Endometrial microvascular endothelial cells (primary cell): Measurements from ENCODE around the gene SNN. TPM values are rescaled to one million over a fixed set of nuclear protein-coding genes. Genes with fewer than 3 reads are reported as not detected.

Source experiments
- in situ Hi-C: cut with HindIII; loops from 2 replicates; pipeline ENCODE4 v1.10.0; 2017; ENCODE audit warnings: low sequenced_read_pairs, low pct_unique_long_range_greater_than_20kb; ENCODE audit errors: inconsistent ontology term
- total RNA-seq: library from RNA; depleted of rRNA; stranded (reverse); fragments of >200 nt; gene quantifications from one replicate; pipeline ENCODE4 v1.2.3, GENCODE V29; 2015; ENCODE audit errors: inconsistent ontology term

Gene SNN
- total RNA-seq, 1 donor from 2014 or later, result 11.4 TPM

DNA sequence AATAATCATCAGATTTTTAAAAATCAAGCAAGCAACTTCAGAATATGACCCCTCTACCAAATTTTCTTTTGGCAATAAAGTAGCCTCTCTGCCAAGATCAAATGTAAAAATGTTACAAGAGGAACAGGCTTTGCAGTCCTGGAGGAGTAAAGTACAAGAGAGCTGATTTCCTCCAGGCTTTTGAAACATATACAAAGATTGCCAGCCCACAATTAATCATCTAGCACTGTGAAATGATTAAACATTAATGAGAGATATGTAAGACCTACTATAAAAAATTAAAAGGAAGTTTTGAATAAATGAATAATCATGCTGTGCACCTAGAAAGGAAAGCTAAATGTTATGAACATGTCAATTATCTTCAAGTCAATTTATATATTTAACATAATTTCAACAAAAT, 48.1 kb downstream of the SNN start:
- in situ Hi-C loops, result no loop called here

DNA sequence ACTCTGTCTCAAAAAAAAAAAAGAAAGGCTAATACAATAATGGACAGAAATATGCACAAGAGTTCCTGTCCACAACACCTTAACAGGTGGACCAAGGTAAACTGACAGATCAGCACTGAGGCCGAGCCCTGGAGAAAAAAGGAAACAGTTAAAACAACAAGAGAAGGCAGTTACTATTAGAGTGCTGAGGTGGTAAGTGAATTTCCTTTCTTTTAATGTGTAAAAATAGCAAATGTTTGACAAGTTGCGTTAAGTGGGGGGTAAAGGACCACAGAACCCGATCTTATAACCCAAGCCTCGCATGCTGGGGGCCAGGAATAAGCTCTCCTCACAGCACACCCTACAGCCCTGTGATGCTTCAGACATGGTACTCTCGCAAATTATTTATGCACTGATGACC, 49.6 kb downstream of the SNN start:
- in situ Hi-C loops, result no loop called here

DNA sequence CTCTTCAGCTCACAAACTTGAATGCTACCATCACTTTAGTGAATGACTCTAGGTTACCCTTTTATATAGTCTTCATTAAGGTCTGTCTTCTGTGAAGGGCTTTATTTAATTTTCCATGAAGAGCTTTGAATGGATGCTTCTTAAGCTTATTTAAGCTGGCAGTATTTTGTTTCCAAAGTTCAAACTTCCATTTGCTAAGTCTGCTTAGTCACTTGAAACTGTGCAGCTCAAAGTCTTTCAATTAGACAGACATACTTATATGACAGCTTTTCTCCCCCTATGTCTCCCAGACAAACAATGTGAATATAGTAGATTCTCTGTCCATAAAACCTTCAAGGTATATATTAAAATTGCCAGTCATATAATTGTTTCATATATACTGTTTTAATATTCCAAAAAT, 50.9 kb downstream of the SNN start:
- in situ Hi-C loops, result no loop called here

DNA sequence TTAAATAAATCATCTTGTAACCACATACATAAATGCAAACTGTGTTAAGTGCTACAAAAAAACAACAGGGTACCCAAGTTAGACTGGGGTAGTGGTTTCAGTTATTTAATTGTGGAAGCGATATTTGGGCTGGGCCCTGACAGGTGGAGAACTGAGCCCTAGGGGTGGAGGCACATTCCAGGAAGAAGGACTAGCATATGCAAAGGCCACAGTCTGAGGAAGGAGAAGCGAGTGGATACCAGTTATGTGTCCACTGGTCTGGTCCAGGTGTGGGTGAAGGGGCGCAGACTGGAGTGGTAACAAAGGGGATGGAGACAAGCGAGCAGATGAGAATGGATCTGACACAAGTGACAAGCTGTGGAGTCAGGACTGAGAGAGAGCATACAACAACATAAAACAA, 51.5 kb downstream of the SNN start:
- in situ Hi-C loops, result no loop called here

- in situ Hi-C loops, result no loop called here
Measured at GRCh38 chr16:11721781-11722467, 53.7 kb downstream of the SNN start.

DNA sequence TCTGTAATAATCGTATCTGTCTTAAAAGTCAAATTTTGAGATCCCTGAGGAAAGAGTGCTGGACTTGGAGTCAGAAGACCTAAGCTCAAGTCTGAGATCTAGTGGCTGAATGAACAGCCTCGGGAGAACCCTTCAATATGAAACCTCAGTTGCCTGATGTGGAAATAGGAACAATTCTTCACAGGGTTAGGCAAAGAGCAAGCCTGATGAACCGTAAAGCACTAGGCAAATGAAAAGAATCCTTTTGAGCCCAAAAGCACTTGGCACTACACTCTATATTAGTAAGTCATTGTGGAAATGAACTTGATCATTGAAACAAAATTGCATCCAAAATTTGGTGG, 54.2 kb downstream of the SNN start:
- in situ Hi-C loops, result no loop called here

DNA sequence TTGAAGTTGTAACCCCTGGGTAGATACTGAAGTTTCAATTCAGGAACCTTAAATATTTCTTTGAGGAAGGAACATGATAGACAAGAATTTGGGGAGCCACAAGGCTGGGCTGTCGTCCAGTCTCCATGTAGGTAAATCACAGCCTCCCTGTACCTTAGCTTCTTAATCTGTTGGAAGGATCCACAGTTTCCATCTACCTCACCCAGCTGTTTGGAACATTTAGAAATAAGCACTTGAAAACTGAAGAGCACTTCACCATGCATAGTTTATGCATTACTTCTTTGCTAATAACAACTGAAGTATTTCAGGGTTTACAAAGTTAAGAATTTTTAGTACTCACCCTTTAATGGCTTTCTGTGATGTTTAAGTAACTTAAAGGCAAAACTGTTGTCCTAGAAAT, 57.2 kb downstream of the SNN start:
- in situ Hi-C loops, result no loop called here

GRCh38 chr16:11726008-11726407, 57.8 kb downstream of the SNN start:
- in situ Hi-C loops, result no loop called here

GRCh38 chr16:11727796-11728543, 59.7 kb downstream of the SNN start:
- in situ Hi-C loops, result no loop called here

Other genes starting within 250 kb of the SNN start
- 10.2 TPM for gene LITAF, start 81.5 kb upstream of the SNN start, total RNA-seq
- 63.2 TPM for gene TXNDC11, start 74.4 kb downstream of the SNN start, total RNA-seq
- 40.4 TPM for gene ZC3H7A, start 128.8 kb downstream of the SNN start, total RNA-seq
- gene RSL1D1, start 183.1 kb downstream of the SNN start, total RNA-seq, result 125 TPM
- gene GSPT1, start 247.5 kb downstream of the SNN start, total RNA-seq, result 153 TPM